ENCODE measurements around the gene SPTLC3.

GRCh38 chr20:13173201-13173600, 164.4 kb downstream of the SPTLC3 start:
- TF ChIP-seq POLR2A (IDR thresholded peaks at IDR 0.05; ENCODE audit: low read depth, low read length) (no peak), SPI1 (IDR thresholded peaks at IDR 0.05; ENCODE audit: low read depth, low read length) (no peak), POLR2AphosphoS5 (IDR thresholded peaks at IDR 0.05; ENCODE audit: low read depth, low read length) (no peak), TAF1 (IDR thresholded peaks at IDR 0.05; ENCODE audit: low read depth, low read length) (no peak), POU2F2 (IDR thresholded peaks at IDR 0.05; ENCODE audit: low read depth, low read length) (no peak), PAX5 (IDR thresholded peaks at IDR 0.05; ENCODE audit: insufficient read depth, low read length, severe bottlenecking) (no peak)
